GM23248 (cell line): ENCODE data around the gene FBXO24. TPM values are rescaled to one million over a fixed set of nuclear protein-coding genes. Genes with fewer than 3 reads are reported as not detected.

Source experiments
- DNase-seq: peaks from one replicate; pipeline ENCODE4 v3.0.0-alpha.2; 2015
- H2AFZ ChIP-seq: fragments of 200-600 bp; sonication (generic); 2 replicates; pipeline ENCODE4 v1.6.1; 2016; ENCODE audit warnings: antibody characterized with exemption
- H3F3A ChIP-seq: fragments of 200-600 bp; sonication (generic); 2 replicates; pipeline ENCODE4 v1.6.1; 2016; ENCODE audit warnings: mild to moderate bottlenecking, antibody characterized with exemption, mixed run types; ENCODE audit not compliant: insufficient read depth
- H3K27ac ChIP-seq: fragments of 200-600 bp; sonication (generic); 2 replicates; pipeline ENCODE4 v1.5.1; 2016; ENCODE audit warnings: mild to moderate bottlenecking
- H3K27me3 ChIP-seq: fragments of 200-600 bp; sonication (generic); replicated peaks from 2 replicates; pipeline ENCODE4 v1.6.1; 2016; ENCODE audit warnings: mild to moderate bottlenecking; ENCODE audit not compliant: insufficient read depth
- H3K36me3 ChIP-seq: fragments of 200-600 bp; sonication (generic); 2 replicates; pipeline ENCODE4 v1.6.1; 2016; ENCODE audit warnings: low read depth, mild to moderate bottlenecking
- H3K4me1 ChIP-seq: fragments of 200-600 bp; sonication (generic); 2 replicates; pipeline ENCODE4 v1.6.1; 2016; ENCODE audit warnings: mild to moderate bottlenecking; ENCODE audit not compliant: insufficient read depth
- H3K4me2 ChIP-seq: fragments of 200-600 bp; sonication (generic); one replicate; pipeline ENCODE4 v1.6.1; 2016; ENCODE audit warnings: mild to moderate bottlenecking; ENCODE audit not compliant: unreplicated experiment
- H3K4me3 ChIP-seq: fragments of 200-600 bp; sonication (generic); 2 replicates; pipeline ENCODE4 v1.5.1; 2016; ENCODE audit warnings: mild to moderate bottlenecking
- H3K79me2 ChIP-seq: fragments of 200-600 bp; sonication (generic); 2 replicates; pipeline ENCODE4 v1.6.1; 2016; ENCODE audit warnings: mild to moderate bottlenecking; ENCODE audit not compliant: insufficient read depth
- H3K9ac ChIP-seq: fragments of 200-600 bp; sonication (generic); 2 replicates; pipeline ENCODE4 v1.6.1; 2016; ENCODE audit warnings: mild to moderate bottlenecking
- H3K9me2 ChIP-seq: fragments of 200-600 bp; sonication (generic); 2 replicates; pipeline ENCODE4 v1.6.1; 2016; ENCODE audit warnings: mixed run types, mild to moderate bottlenecking, moderate library complexity; ENCODE audit not compliant: insufficient read depth
- H3K9me3 ChIP-seq: fragments of 200-600 bp; sonication (generic); one replicate; pipeline ENCODE4 v1.6.1; 2017; ENCODE audit warnings: low read depth
- H4K20me1 ChIP-seq: fragments of 200-600 bp; sonication (generic); 2 replicates; pipeline ENCODE4 v1.6.0; 2016; ENCODE audit not compliant: insufficient read depth
- EZH2 ChIP-seq: fragments of 200-600 bp; sonication (generic); IDR thresholded peaks from 2 replicates; pipeline ENCODE4 v1.6.1; 2018; ENCODE audit warnings: antibody characterized with exemption, mild to moderate bottlenecking; ENCODE audit not compliant: insufficient read depth, poor library complexity, severe bottlenecking
- EZH2phosphoT487 ChIP-seq: fragments of 200-600 bp; sonication (generic); IDR thresholded peaks from 2 replicates; pipeline ENCODE4 v1.6.1; 2018; ENCODE audit warnings: antibody characterized with exemption, moderate library complexity, mild to moderate bottlenecking, low read depth; ENCODE audit not compliant: insufficient read depth
- WGBS, 2 experiments: methylation state at CpG; one replicate each; pipeline ENCODE4 v1.1.6; 2015 to 2017; ENCODE audit warnings: low lambda C conversion rate in 2 of 2, low coverage in 1 of 2; ENCODE audit errors: missing lambda C conversion rate in 2 of 2; 5-methylcytosine and 5-hydroxymethylcytosine counted together
- in situ Hi-C: fragments of 300-500 bp; cut with MboI; formaldehyde crosslinking; loops from 2 replicates; pipeline ENCODE4 v1.15.0; 2020
- polyA plus RNA-seq: library from polyadenylated mRNA; unstranded; fragments of >200 nt; fragmentation: Nextera tagmentation; extraction: Ambion mirVana; gene quantifications from 2 replicates; pipeline ENCODE4 v1.2.1, GENCODE V29; 2016
- total RNA-seq: library from RNA; depleted of rRNA; stranded (reverse); fragments of >200 nt; shearing (Covaris generic); gene quantifications from 2 replicates; pipeline ENCODE4 v1.2.3, GENCODE V29; 2014

Gene FBXO24
- total and polyA plus RNA-seq, 2 experiments from 2014 or later, result 0.11 to 0.43 TPM

DNA sequence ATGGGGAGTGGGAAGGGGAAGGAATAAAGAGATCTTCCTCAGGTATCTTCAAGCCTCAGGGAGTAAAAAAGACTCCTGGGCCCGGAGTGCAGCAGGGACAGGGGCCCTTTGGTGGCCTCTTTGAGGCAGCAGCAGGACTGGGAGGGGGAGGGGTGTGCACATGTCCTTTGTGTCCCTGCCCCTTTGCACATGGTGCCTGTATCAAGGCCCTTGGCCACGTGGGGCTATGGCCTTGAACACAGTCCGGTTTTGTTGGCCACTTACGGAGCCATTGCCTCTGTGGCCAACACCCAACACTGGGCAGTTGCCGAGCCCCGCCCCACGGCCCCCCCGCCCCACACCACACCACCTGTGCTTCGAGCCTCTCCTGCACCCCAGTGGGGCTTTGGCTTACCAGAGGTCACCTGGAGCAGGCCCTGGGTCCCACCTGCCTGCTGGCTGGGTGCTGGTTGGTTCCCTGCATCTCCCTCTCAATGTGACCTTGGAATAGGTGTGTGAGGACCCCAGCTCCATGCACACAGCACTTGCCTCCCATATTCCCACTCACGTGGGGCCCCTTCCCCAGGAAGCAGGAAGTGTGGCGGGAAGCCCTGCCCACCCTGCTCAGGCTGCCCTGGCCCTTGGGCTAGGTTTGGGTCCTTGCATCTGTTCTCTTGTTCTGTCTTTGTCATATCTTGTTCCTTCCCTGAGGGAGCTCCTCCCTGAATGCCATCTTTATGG, 17.8 kb upstream of the FBXO24 start:
- Histone ChIP-seq H3K36me3 (no peaks in the 10 kb centered on the region), H3K79me2 (no peaks in the 10 kb centered on the region), H3K9ac (no peak overlapping the region), H3K9me3 (no peaks in the 10 kb centered on the region), H3F3A (no peaks in the 10 kb centered on the region), H4K20me1 (no peaks in the 10 kb centered on the region), H3K4me2 (no peak overlapping the region), H2AFZ (no peak overlapping the region), H3K9me2 (no peaks in the 10 kb centered on the region), H3K27ac (no peak overlapping the region), H3K4me1 (no peaks in the 10 kb centered on the region), H3K4me3 (no peak overlapping the region), H3K27me3 (no peaks in the 10 kb centered on the region; the same call in 1 of the 2 replicates)
- WGBS, 2 experiments, result 65 to 67% methylated on average over 4 to 11 of the region's 11 CpGs
- no peak for DNase-seq
- in situ Hi-C loops, result no loop called here
- TF ChIP-seq EZH2phosphoT487 (no peak), EZH2 (no peak)

DNA sequence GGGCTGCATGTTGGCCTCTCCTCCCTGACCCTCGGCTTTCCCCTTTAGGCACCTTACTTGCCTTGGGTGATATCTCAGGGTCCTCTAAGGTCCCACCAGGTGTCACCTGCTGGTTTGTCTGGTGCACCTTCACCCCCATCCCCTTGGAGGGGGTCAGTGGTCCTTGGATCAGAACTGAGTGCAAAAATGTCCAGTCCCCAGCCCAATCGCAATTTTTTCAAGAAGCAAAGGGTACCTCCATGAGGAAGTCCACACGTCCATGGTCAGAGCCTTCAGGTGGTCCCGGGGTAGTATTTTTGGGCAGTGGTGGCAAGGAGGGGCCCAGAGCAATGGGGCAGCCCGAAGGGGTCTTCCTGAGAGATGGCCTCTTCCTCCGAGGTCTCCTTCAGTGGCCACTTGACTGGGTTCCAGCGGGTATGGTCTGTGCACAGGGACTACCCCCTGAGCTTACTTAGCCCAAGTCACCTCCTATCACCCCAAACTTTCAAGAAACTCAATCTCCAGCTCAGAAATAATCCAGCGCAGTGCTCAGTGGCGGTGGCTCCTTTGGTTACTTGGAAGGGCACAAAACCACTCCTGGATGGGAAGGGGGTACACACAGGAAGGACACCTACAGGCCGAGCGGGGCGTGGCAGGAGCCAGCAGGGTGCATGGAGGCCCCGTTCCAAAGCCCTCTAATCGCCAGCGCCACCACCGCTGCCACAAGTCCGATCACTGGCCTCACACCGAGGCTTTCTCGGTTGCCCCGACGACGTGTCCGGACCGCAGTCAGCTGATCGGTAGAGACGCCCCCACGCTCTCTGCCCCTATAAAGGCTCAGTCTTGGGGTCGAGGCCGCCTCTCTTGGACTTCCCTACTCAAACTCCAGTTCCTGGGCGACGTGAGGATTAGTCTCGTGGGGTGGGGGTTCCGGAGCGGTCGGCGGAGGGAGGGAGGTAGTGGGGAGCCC, 17.0 kb upstream of the FBXO24 start:
- Histone ChIP-seq H4K20me1 (no peaks in the 10 kb centered on the region), H2AFZ (peak overlapping the region; percentile 71), H3K36me3 (no peaks in the 10 kb centered on the region), H3K9me3 (no peaks in the 10 kb centered on the region), H3K79me2 (no peaks in the 10 kb centered on the region), H3K4me2 (peak overlapping the region; percentile 62), H3K9me2 (no peaks in the 10 kb centered on the region), H3K27me3 (no peaks in the 10 kb centered on the region; the same call in 1 of the 2 replicates), H3K9ac (no peak overlapping the region; the same call in 1 of the 2 replicates), H3K4me3 (0 out of 2 replicates have a peak overlapping the region, but pooled peaks have one; percentile 5), H3F3A (no peaks in the 10 kb centered on the region), H3K4me1 (no peaks in the 10 kb centered on the region), H3K27ac (no peak overlapping the region)
- DNase-seq, result peak; percentile 61
- TF ChIP-seq EZH2phosphoT487, result no peak
- no peak for TF ChIP-seq EZH2
- in situ Hi-C loops, result no loop called here
- 28% methylated on average over 34 to 36 of the region's 36 CpGs for WGBS, 2 experiments

DNA sequence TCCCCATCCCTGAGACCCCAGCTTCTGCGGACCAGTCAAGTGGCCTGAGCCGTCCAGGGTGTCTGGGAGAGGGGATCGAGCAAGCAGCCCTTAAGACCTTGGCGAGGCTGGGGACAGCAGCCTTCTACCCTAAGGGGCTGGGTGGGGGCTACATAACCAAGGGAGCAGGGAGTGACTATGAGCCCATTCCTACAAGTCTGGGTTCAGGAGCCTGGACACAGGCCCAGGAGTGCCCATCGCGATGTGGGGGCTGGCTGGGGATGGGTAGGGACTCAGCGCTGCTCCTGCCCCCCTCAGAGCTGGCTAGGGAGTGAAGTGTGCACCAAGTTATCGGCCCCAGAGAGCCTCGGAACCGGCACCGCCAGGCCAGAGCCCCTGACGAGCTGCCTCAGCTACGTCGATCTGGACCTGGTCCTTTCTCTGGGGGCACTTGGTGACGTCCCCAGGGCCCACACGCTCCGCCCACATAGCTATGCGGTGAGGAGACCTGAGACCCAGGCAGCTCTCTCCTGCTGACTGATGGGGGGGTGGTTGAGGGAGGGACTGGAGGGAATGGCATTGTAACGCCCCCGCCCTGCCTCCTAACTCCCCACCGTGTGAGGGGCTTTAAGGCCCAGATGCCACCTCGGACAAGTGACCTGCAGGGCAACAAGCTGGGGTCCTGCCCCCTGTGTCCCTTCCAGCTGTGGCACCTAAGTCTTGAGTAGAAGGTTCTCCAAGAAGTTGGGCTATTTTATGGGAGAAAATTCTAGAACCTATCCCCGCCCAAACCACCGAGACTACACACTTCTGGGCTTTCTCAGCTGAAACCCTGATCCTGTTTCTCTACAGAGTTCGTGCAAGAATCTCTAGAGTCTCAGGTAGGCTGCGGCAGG, 14.9 kb upstream of the FBXO24 start:
- TF ChIP-seq EZH2phosphoT487, result no peak
- no peak for TF ChIP-seq EZH2
- no peaks in the 10 kb centered on the region for H3K4me1 ChIP-seq
- H3K36me3 ChIP-seq, result no peaks in the 10 kb centered on the region; the same call in 1 of the 2 replicates
- no peak for DNase-seq
- no peaks in the 10 kb centered on the region for H3F3A ChIP-seq
- in situ Hi-C loops, result no loop called here
- no peak overlapping the region for H2AFZ ChIP-seq
- no peak overlapping the region for H3K4me3 ChIP-seq
- no peaks in the 10 kb centered on the region for H4K20me1 ChIP-seq
- H3K9me2 ChIP-seq, result no peaks in the 10 kb centered on the region
- no peak overlapping the region for H3K9ac ChIP-seq
- H3K4me2 ChIP-seq, result no peak overlapping the region
- WGBS, 2 experiments, result 83% methylated on average over 25 to 26 of the region's 26 CpGs
- H3K79me2 ChIP-seq, result no peaks in the 10 kb centered on the region
- no peaks in the 10 kb centered on the region; the same call in 1 of the 2 replicates for H3K27me3 ChIP-seq
- H3K27ac ChIP-seq, result no peak overlapping the region
- no peaks in the 10 kb centered on the region for H3K9me3 ChIP-seq

DNA sequence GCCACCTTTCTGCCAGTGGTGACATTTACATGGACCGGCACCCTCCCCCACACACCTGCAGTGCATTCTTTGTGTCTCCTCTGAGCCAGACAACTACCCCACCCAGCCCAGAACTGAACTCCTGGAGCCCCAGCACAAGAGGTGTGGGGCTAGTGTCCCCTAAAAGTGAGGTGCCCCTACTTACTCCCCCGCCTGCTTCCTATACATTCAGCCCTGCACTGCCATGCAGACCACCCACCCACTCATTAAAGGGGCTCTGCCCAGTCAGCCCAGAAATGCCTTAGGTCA, 14.4 kb upstream of the FBXO24 start:
- Histone ChIP-seq H3K4me2 (no peak overlapping the region), H3K79me2 (no peaks in the 10 kb centered on the region), H3K9me3 (no peaks in the 10 kb centered on the region), H3K27ac (no peak overlapping the region), H3F3A (no peaks in the 10 kb centered on the region), H3K4me1 (no peaks in the 10 kb centered on the region), H3K9ac (no peak overlapping the region), H3K4me3 (no peak overlapping the region), H2AFZ (no peak overlapping the region), H3K9me2 (no peaks in the 10 kb centered on the region), H3K27me3 (no peaks in the 10 kb centered on the region; the same call in 1 of the 2 replicates), H3K36me3 (no peaks in the 10 kb centered on the region; the same call in 1 of the 2 replicates), H4K20me1 (no peaks in the 10 kb centered on the region)
- DNase-seq, result no peak
- WGBS, 2 experiments, result 100% methylated on average over 2 of the region's 2 CpGs
- in situ Hi-C loops, result no loop called here
- TF ChIP-seq EZH2, result no peak
- TF ChIP-seq EZH2phosphoT487, result no peak
